GM20431 (cell line): ENCODE results near the gene SLAMF7.
"Not testable (repeated sequence)": the region's sequence is repeated elsewhere in the genome, so short reads cannot be mapped to it uniquely, and the experiment has no call there.

Experiments
- in situ Hi-C: fragments of 300-500 bp; cut with MseI, MboI; formaldehyde crosslinking; loops from one replicate; pipeline ENCODE4 v1.15.0; 2020; ENCODE audit warnings: low sequenced_read_pairs; ENCODE audit not compliant: unreplicated experiment

The SLAMF7 gene

DNA sequence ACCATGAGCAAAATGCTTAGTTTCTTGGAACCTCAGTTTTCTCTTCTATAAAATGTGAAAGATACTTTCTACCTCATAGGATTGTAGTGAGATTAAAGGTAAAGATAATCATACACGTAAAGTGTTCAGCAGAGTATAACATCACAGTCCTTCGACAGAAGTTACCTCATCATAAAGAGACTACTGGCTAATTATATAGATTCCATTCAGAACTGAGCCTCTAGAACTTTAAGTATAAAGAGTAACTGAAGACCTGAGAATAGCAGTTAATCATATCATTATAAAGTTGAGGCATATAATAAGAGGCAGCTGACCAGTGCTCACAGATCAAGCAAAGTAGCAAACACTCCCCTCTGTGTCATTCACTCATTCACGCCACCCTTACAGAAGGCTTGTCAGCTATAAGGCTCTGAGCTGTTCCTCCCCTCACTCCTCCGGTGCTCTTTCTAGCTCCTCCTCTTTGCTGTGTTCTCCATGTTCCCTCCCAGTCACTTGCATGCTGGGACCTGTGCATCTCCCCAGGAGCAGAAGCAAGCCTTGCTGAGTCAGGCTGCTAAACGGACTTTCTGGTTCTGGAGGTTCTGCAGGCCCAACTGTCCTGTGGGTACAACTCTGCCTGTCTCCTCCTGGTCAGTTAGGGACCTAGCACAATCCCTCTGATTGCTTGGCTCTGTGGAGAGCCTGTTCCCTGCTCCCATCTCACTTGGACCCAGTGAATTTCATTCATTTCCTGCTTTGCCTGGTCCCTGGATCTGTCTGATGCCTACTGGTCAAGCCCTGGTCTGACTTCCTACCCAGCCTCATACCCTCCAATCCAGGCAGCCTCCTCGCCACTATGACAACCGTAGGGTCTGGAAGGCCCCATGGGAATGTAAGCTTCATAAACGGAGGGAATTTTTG is 28.6 kb downstream of the SLAMF7 start:
- in situ Hi-C loops, result no loop called here

- in situ Hi-C loops, result no loop called here
Measured at GRCh38 chr1:160768295-160768657, 29.2 kb downstream of the SLAMF7 start.

- in situ Hi-C loops, result loop anchor here (10.0 kb wide), 1 partner anchor 48 kb away; no protein-coding TSS in a partner anchor
Measured at GRCh38 chr1:160772331-160772730, 33.3 kb downstream of the SLAMF7 start.

GRCh38 chr1:160773093-160773492 is 34.0 kb downstream of the SLAMF7 start:
- in situ Hi-C loops, result loop anchor here (10.0 kb wide), 1 partner anchor 48 kb away; no protein-coding TSS in a partner anchor

GRCh38 chr1:160774886-160775719 is 36.1 kb downstream of the SLAMF7 start:
- in situ Hi-C loops, result loop anchor here (10.0 kb wide), 1 partner anchor 50 kb away; no protein-coding TSS in a partner anchor

- in situ Hi-C loops, result loop anchor here (10.0 kb wide), 1 partner anchor 51 kb away; no protein-coding TSS in a partner anchor
Measured at GRCh38 chr1:160776178-160776577, 37.1 kb downstream of the SLAMF7 start.

- in situ Hi-C loops, result loop anchor here (10.0 kb wide), 1 partner anchor 53 kb away; no protein-coding TSS in a partner anchor
Measured at GRCh38 chr1:160777486-160778089, 38.5 kb downstream of the SLAMF7 start.

- in situ Hi-C loops, result loop anchor here (10.0 kb wide), 1 partner anchor 54 kb away; no protein-coding TSS in a partner anchor
Measured at GRCh38 chr1:160778976-160779375, 39.9 kb downstream of the SLAMF7 start.

DNA sequence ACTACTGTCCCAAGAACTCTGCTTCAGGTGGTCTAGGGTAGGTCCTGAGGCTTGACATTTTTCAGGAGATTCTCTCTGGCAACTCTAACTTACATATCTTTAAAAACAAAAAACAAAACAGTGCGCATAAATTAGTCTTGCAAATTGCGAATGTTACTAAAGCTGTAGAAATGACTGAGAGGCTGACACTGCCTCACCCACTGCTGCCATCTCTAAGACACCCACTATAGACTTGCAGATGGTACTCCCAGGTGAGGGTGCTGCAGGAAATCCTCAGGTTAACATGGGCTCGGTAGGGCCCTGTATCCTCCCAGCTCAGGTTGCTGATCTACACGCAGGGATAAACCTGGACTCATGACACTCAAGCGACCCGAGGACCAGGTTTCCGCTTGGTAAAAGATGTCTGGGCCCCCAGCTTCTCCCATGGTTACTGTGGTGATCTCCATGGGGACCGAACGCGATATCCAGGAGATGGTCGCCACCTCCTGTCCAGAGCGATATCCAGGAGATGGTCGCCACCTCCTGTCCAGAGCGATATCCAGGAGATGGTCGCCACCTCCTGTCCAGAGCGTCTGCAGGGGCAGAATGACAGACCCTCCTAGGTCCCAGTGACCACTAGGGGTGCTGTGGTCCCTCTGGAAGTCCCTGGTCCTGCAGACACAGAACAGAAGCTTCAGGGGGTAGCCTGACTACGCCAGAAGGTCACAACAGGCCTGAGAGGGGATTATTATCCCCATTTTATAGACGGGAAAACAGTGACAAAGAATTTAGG is 40.8 kb downstream of the SLAMF7 start:
- in situ Hi-C loops, result loop anchor here (10.0 kb wide), 1 partner anchor 55 kb away; no protein-coding TSS in a partner anchor

GRCh38 chr1:160780398-160780755 is 41.3 kb downstream of the SLAMF7 start:
- in situ Hi-C loops, result no loop called here

DNA sequence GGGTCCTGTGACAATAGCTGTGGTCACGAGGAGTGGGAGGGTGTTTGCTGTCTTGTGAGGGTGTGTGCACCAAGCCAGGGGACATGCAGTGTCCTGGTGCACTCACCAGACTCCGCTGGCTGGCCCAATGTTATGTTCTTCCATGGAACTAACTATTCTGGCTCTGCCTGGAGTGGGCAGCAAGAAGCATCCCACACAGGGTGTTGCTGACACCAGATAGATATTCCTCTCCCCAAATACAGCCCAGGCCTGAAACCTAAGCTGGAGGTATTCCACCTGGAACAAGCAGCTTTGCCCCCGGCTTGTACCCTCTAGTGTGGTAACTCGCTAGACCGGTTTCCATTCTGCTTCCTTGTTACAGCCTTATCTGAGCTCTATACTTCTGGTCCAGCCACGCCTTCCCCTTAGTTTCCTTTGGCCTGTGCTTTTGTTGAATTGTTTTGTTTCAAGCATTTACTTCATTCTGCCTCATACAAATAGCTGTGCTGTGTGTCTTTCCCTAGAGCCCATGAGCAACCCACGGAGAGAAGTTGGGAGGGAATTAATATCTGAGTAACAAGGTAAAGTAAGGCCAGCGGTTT is 42.2 kb downstream of the SLAMF7 start:
- in situ Hi-C loops, result no loop called here

DNA sequence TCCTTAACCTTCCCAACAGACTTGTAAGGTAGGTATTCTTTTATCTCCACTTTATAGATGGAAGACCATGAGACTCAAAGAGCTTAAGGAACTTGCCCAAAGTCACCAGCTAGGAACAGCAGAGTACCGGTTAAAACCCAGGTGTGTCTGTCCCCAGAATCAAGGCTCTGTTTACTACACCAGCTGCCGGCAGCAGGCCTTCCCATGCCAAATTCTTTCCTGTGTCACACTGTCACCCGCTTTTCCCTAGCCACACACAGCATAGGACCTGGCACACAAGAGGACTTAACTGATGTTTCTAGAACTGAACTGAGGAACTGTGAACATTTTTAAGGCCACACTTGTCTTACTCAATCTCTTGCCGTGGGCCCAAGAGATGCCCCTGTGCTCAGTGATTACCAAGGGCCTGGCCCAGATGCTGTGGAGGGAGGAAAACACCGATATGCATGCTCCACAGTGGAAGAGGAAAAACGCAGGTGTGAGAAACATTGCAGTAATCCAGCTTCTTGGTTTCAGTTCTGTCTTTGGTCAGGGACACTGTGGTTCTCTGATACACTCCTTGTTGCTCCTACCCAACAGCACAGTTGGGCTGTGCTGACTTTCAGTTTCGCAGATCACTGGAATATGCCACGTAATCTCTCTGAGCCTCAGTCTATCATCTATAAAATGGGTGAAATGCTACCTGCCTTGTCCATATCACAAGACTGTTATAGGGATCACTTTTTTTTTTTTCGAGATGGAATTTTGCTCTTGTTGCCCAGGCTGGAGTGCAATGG is 43.1 kb downstream of the SLAMF7 start:
- in situ Hi-C loops, result no loop called here

- in situ Hi-C loops, result not testable (repeated sequence)
Measured at GRCh38 chr1:160782988-160783765, 44.1 kb downstream of the SLAMF7 start.

GRCh38 chr1:160789051-160789701 is 50.1 kb downstream of the SLAMF7 start:
- in situ Hi-C loops, result no loop called here

DNA sequence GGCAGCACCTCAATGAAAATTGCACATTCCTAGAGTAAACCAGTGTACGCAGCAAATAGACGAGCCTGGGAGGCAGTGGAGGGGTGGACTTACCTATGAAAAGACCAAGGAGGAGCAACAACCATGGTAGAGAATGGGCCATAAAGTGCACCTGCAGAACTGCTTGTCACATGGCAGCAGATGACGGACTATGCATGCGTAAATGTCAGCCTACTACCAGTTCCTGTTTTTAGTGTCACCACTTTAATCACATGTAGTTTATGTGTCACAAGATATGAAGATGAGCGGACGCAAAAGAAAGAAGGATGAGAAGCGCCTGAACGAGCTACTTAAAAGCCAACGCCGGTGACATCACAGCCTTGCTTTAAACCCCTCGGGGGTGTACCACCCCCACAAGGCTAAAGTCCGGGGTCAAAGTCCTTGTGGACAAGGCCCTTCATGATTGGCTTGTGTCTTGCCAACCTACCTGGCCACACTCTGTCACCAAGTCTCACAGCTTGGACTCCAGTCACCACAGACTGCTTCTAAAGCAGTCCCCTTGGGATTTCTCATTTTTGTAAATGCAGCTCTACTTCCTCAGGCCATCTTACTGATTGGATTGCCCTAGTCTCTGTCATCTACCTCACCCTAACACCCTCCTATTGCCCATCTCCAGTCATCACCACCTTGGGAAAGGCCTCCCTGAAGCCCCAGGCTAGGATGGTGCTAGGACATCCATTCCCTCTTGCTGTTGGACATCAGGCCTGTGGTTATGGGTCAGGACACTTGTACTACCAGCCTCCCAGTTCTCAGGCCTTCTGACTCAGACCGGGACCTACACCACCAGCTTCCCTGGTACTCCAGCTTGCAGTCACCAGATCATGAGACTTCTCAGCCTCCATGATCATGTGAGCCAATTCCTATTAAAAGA is 50.9 kb downstream of the SLAMF7 start:
- in situ Hi-C loops, result no loop called here

- in situ Hi-C loops, result no loop called here
Measured at GRCh38 chr1:160794376-160794775, 55.3 kb downstream of the SLAMF7 start.
